SK-N-SH (cell line): Measurements from ENCODE around the gene CD244. TPM values are rescaled to one million over a fixed set of nuclear protein-coding genes. Genes with fewer than 3 reads are reported as not detected.

Experiments used
- CTCF ChIA-PET: fragments of 300-600, 350-600 bp; formaldehyde crosslinking; extraction: SDS; loops from one replicate; lab custom pipeline; 2021; lab: Yijun Ruan, JAX
- POLR2A ChIA-PET: fragments of 350-600 bp; sonication (Branson Sonifier 250); formaldehyde crosslinking; extraction: SDS; loops from one replicate; lab custom pipeline; 2020; ENCODE audit warnings: antibody characterized with exemption, inconsistent platforms; lab: Yijun Ruan, JAX
- DNase-seq: peaks from one replicate; pipeline ENCODE4 v3.0.0; 2012
- H2AFZ ChIP-seq: fragments of 200-600 bp; sonication (generic); 2 replicates; pipeline ENCODE4 v1.8.1; 2016; ENCODE audit warnings: antibody characterized with exemption, mild to moderate bottlenecking, low read depth
- H3F3A ChIP-seq: fragments of 200-600 bp; sonication (generic); replicated peaks from 2 replicates; pipeline ENCODE3; 2016; ENCODE audit warnings: antibody characterized with exemption, mild to moderate bottlenecking; ENCODE audit not compliant: insufficient read depth
- H3K27ac ChIP-seq, 2 experiments: fragments of 200-500 bp in 1 of 2; fragments of 200-600 bp in 1 of 2; sonication (Bioruptor generic) in 1 of 2; sonication (generic), shearing (Covaris generic) in 1 of 2; 2 replicates each; pipeline versions ENCODE4 v1.5.1 to v1.6.1; 2014 to 2016; ENCODE audit warnings: low read depth in 2 of 2, inconsistent platforms in 1 of 2, low read length in 1 of 2, mild to moderate bottlenecking in 1 of 2, mixed read lengths in 1 of 2
- H3K27me3 ChIP-seq: fragments of 200-600 bp; sonication (generic), shearing (Covaris generic); 2 replicates; pipeline ENCODE4 v1.6.1; 2016; ENCODE audit warnings: mixed run types; ENCODE audit not compliant: insufficient read depth
- H3K36me3 ChIP-seq, 2 experiments: fragments of 200-500 bp in 1 of 2; fragments of 200-600 bp in 1 of 2; sonication (Bioruptor generic) in 1 of 2; sonication (generic) in 1 of 2; replicated peaks in 1 of 2; 2 replicates each; pipeline versions ENCODE3 to v1.5.1; 2014 to 2016; ENCODE audit warnings: low read length in 1 of 2, mild to moderate bottlenecking in 1 of 2; ENCODE audit not compliant: insufficient read depth in 2 of 2, control insufficient read depth in 1 of 2
- H3K4me1 ChIP-seq, 2 experiments: fragments of 200-500 bp in 1 of 2; fragments of 200-600 bp in 1 of 2; sonication (Bioruptor generic) in 1 of 2; sonication (generic), shearing (Covaris generic) in 1 of 2; 2 replicates each; pipeline versions ENCODE4 v1.5.1 to v1.6.1; 2014 to 2016; ENCODE audit warnings: low read depth in 1 of 2, low read length in 1 of 2, mixed run types in 1 of 2; ENCODE audit not compliant: insufficient read depth in 2 of 2, control insufficient read depth in 1 of 2
- H3K4me2 ChIP-seq: fragments of 200-600 bp; sonication (generic), shearing (Covaris generic); 2 replicates; pipeline ENCODE4 v1.6.1; 2017; ENCODE audit warnings: mixed run types
- H3K4me3 ChIP-seq, 2 experiments: fragments of 200-500 bp in 1 of 2; fragments of 200-600 bp in 1 of 2; sonication (Bioruptor generic) in 1 of 2; sonication (generic), shearing (Covaris generic) in 1 of 2; 2 replicates each; pipeline versions ENCODE4 v1.5.1 to v1.8.1; 2014 to 2016; ENCODE audit warnings: low read depth in 2 of 2, inconsistent platforms in 1 of 2, low read length in 1 of 2, mild to moderate bottlenecking in 1 of 2, mixed read lengths in 1 of 2, moderate library complexity in 1 of 2
- H3K79me2 ChIP-seq: fragments of 200-600 bp; sonication (generic); 2 replicates; pipeline ENCODE4 v1.8.1; 2017; ENCODE audit warnings: mild to moderate bottlenecking; ENCODE audit not compliant: insufficient read depth
- H3K9ac ChIP-seq: fragments of 200-600 bp; sonication (generic); 2 replicates; pipeline ENCODE4 v1.6.1; 2017; ENCODE audit warnings: mixed run types
- H3K9me2 ChIP-seq: fragments of 200-600 bp; sonication (generic); 2 replicates; pipeline ENCODE4 v1.6.1; 2017; ENCODE audit warnings: mixed run types
- H3K9me3 ChIP-seq: fragments of 200-600 bp; sonication (generic); 2 replicates; pipeline ENCODE4 v1.6.1; 2017; ENCODE audit warnings: mixed run types, mild to moderate bottlenecking, moderate library complexity
- H4K20me1 ChIP-seq: fragments of 200-600 bp; sonication (generic); 2 replicates; pipeline ENCODE4 v1.6.1; 2017; ENCODE audit warnings: mild to moderate bottlenecking, mixed run types; ENCODE audit not compliant: insufficient read depth
- CHD2 ChIP-seq: fragments of 150-350 bp; IDR thresholded peaks from 2 replicates; pipeline ENCODE4 v1.6.1; 2018; ENCODE audit warnings: low read length; ENCODE audit not compliant: partially characterized antibody
- ELF1 ChIP-seq: IDR thresholded peaks from 2 replicates; pipeline ENCODE4 v1.4.0; 2012
- EP300 ChIP-seq, 2 experiments: IDR thresholded peaks; 2 replicates each; pipeline versions ENCODE4 v1.4.0 to v1.6.1; 2012; ENCODE audit warnings: borderline replicate concordance in 1 of 2, low read depth in 1 of 2, low read length in 1 of 2
- FOSL2 ChIP-seq: IDR thresholded peaks from 2 replicates; pipeline ENCODE4 v1.4.0; 2012; ENCODE audit warnings: low read depth, mild to moderate bottlenecking, moderate library complexity, borderline replicate concordance
- FOXJ3 ChIP-seq: sonication (generic); formaldehyde crosslinking; IDR thresholded peaks from 2 replicates; pipeline ENCODE4 v1.5.1; 2020; ENCODE audit warnings: mild to moderate bottlenecking, missing genetic modification reagents
- FOXM1 ChIP-seq: IDR thresholded peaks from 2 replicates; pipeline ENCODE4 v1.4.0; 2012; ENCODE audit warnings: low read depth, mild to moderate bottlenecking
- JUND ChIP-seq: IDR thresholded peaks from 2 replicates; pipeline ENCODE4 v1.4.0; 2012
- NFIC ChIP-seq: IDR thresholded peaks from 2 replicates; pipeline ENCODE4 v1.4.0; 2012; ENCODE audit warnings: borderline replicate concordance
- NRF1 ChIP-seq: IDR thresholded peaks from 2 replicates; pipeline ENCODE4 v1.6.1; 2012; ENCODE audit warnings: low read depth, mild to moderate bottlenecking, low read length
- RAD21 ChIP-seq: IDR thresholded peaks from 2 replicates; pipeline ENCODE4 v1.6.1; 2012; ENCODE audit warnings: mild to moderate bottlenecking, low read length
- RFX5 ChIP-seq: IDR thresholded peaks from 2 replicates; pipeline ENCODE4 v1.6.1; 2012; ENCODE audit warnings: mild to moderate bottlenecking, improper control_type of control experiment, low read length
- SMC3 ChIP-seq: IDR thresholded peaks from 2 replicates; pipeline ENCODE4 v1.6.1; 2012; ENCODE audit warnings: low read depth, low read length, improper control_type of control experiment
- TCF12 ChIP-seq: IDR thresholded peaks from 2 replicates; pipeline ENCODE4 v1.4.0; 2012
- WGBS: methylation state at CpG from one replicate; pipeline ENCODE4 v1.1.6; 2017; ENCODE audit warnings: low lambda C conversion rate; 5-methylcytosine and 5-hydroxymethylcytosine counted together
- polyA plus RNA-seq, 3 experiments: library from polyadenylated mRNA; depleted of rRNA; stranded (reverse); fragments of >200 nt; gene quantifications; 2 replicates each; pipeline ENCODE4 v1.2.3, GENCODE V29; 2012
- TF ChIP-seq, protein P1 (sequence below): fragments of 150-350 bp; IDR thresholded peaks from 2 replicates; pipeline ENCODE4 v1.6.1; 2016; ENCODE audit warnings: mild to moderate bottlenecking, low read depth, low read length
- TF ChIP-seq, protein P2 (sequence below): IDR thresholded peaks from 2 replicates; pipeline ENCODE4 v1.4.0; 2012; ENCODE audit warnings: low read depth, borderline replicate concordance
- TF ChIP-seq, protein P3 (sequence below): fragments of 200-600 bp; sonication (generic); IDR thresholded peaks from 2 replicates; pipeline ENCODE4 v1.6.1; 2017; ENCODE audit warnings: antibody characterized with exemption, mild to moderate bottlenecking, moderate library complexity

The CD244 gene
- polyA plus RNA-seq, 1 of the 3 experiments (the other 2 are of a cell fraction) = not detected

DNA sequence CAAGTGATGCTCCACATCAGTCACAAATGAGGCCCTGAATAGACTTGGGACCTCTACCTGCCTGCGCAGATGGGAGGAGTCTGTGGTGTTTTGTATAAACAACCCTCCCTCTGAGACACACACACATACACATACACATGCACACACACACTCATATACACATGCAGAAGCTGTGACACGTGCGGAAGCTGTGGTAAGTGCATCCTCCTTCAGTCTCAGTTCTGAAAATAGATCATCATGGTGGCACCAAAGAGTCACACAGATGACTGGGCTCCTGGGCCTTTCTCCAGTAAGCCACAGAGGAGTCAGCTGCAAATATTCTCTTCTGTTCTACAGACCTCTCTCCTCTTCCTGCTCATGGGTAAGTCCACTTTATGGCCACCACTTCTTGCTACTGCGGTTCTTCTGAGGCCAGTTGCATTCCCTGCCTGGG, 66.7 kb downstream of the CD244 start, which contains the start of gene LY9 (continued):
- TF ChIP-seq, protein P1, sequence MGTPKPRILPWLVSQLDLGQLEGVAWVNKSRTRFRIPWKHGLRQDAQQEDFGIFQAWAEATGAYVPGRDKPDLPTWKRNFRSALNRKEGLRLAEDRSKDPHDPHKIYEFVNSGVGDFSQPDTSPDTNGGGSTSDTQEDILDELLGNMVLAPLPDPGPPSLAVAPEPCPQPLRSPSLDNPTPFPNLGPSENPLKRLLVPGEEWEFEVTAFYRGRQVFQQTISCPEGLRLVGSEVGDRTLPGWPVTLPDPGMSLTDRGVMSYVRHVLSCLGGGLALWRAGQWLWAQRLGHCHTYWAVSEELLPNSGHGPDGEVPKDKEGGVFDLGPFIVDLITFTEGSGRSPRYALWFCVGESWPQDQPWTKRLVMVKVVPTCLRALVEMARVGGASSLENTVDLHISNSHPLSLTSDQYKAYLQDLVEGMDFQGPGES = no peak
- TF ChIP-seq FOXJ3 (CRISPR knock-in tag) = no peak

DNA sequence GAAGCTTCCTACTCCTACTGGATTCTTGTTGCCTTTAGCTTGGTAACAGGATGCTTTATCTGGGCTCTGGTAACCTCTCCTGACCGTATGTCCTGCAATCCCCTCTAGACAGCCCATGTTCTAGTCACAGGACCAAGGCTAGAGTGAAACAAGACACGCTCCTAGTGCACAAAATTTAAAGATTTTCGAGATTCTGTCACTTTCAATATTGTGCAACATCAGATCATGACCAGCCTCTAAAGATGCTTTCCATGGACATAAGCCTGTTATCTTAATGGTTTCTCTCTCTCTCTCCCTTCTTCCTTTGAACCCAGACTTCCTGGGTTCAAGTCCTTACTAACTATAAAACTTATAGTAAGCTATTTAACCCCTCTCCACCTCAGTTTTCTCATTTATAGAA, 68.3 kb downstream of the CD244 start:
- Histone ChIP-seq H3K4me1 (no peaks in the 10 kb centered on the region), H3F3A (no peaks in the 10 kb centered on the region), H3K27me3 (no peaks in the 10 kb centered on the region; the same call in 1 of the 2 replicates), H3K27ac (no peak overlapping the region), H3K4me3 (no peak overlapping the region), H4K20me1 (no peaks in the 10 kb centered on the region), H3K36me3 (no peaks in the 10 kb centered on the region), H2AFZ (no peak overlapping the region), H3K4me2 (no peak overlapping the region), H3K9ac (no peak overlapping the region), H3K79me2 (no peaks in the 10 kb centered on the region), H3K9me3 (no peaks in the 10 kb centered on the region), H3K9me2 (no peaks in the 10 kb centered on the region)
- TF ChIP-seq FOXM1 = no peak
- TF ChIP-seq SMC3 = no peak
- TF ChIP-seq EP300 (IDR thresholded peaks at IDR 0.05; ENCODE audit: borderline replicate concordance in 1 of 2, low read depth in 1 of 2, low read length in 1 of 2) = no peak
- TF ChIP-seq FOSL2 = no peak
- TF ChIP-seq CHD2 = no peak
- no peak for TF ChIP-seq TCF12
- no peak for TF ChIP-seq RFX5
- POLR2A ChIA-PET = no interaction called here
- WGBS = 3% methylated on average over 3 of the region's 3 CpGs
- no peak for DNase-seq
- CTCF ChIA-PET = interaction anchor here (1.2 kb wide), 1 partner anchor 18 kb away, joined by 4 read pairs; no protein-coding TSS in a partner anchor

DNA sequence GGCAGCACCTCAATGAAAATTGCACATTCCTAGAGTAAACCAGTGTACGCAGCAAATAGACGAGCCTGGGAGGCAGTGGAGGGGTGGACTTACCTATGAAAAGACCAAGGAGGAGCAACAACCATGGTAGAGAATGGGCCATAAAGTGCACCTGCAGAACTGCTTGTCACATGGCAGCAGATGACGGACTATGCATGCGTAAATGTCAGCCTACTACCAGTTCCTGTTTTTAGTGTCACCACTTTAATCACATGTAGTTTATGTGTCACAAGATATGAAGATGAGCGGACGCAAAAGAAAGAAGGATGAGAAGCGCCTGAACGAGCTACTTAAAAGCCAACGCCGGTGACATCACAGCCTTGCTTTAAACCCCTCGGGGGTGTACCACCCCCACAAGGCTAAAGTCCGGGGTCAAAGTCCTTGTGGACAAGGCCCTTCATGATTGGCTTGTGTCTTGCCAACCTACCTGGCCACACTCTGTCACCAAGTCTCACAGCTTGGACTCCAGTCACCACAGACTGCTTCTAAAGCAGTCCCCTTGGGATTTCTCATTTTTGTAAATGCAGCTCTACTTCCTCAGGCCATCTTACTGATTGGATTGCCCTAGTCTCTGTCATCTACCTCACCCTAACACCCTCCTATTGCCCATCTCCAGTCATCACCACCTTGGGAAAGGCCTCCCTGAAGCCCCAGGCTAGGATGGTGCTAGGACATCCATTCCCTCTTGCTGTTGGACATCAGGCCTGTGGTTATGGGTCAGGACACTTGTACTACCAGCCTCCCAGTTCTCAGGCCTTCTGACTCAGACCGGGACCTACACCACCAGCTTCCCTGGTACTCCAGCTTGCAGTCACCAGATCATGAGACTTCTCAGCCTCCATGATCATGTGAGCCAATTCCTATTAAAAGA, 72.7 kb downstream of the CD244 start:
- 36% methylated on average over 13 of the region's 13 CpGs for WGBS

More for the DNA sequence above, 72.7 kb downstream of the CD244 start:
- Histone ChIP-seq H3K27me3 (no peaks in the 10 kb centered on the region), H3K4me2 (no peak overlapping the region), H3F3A (no peaks in the 10 kb centered on the region), H3K4me1 (no peaks in the 10 kb centered on the region), H2AFZ (no peak overlapping the region), H3K36me3 (no peaks in the 10 kb centered on the region), H3K79me2 (no peaks in the 10 kb centered on the region), H3K9ac (no peak overlapping the region), H3K9me2 (no peaks in the 10 kb centered on the region), H3K27ac (no peak overlapping the region), H4K20me1 (no peaks in the 10 kb centered on the region), H3K4me3 (no peak overlapping the region), H3K9me3 (no peaks in the 10 kb centered on the region)
- POLR2A ChIA-PET = no interaction called here
- CTCF ChIA-PET = no interaction called here
- DNase-seq = no peak
- TF ChIP-seq FOXM1 = no peak
- no peak for TF ChIP-seq RFX5
- no peak for TF ChIP-seq NFIC
- no peak for TF ChIP-seq RAD21
- TF ChIP-seq EP300 (IDR thresholded peaks at IDR 0.05; ENCODE audit: borderline replicate concordance in 1 of 2, low read depth in 1 of 2, low read length in 1 of 2) = no peak
- TF ChIP-seq, protein P2, sequence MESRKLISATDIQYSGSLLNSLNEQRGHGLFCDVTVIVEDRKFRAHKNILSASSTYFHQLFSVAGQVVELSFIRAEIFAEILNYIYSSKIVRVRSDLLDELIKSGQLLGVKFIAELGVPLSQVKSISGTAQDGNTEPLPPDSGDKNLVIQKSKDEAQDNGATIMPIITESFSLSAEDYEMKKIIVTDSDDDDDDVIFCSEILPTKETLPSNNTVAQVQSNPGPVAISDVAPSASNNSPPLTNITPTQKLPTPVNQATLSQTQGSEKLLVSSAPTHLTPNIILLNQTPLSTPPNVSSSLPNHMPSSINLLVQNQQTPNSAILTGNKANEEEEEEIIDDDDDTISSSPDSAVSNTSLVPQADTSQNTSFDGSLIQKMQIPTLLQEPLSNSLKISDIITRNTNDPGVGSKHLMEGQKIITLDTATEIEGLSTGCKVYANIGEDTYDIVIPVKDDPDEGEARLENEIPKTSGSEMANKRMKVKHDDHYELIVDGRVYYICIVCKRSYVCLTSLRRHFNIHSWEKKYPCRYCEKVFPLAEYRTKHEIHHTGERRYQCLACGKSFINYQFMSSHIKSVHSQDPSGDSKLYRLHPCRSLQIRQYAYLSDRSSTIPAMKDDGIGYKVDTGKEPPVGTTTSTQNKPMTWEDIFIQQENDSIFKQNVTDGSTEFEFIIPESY = no peak
- no peak for TF ChIP-seq ELF1
- TF ChIP-seq, protein P3, sequence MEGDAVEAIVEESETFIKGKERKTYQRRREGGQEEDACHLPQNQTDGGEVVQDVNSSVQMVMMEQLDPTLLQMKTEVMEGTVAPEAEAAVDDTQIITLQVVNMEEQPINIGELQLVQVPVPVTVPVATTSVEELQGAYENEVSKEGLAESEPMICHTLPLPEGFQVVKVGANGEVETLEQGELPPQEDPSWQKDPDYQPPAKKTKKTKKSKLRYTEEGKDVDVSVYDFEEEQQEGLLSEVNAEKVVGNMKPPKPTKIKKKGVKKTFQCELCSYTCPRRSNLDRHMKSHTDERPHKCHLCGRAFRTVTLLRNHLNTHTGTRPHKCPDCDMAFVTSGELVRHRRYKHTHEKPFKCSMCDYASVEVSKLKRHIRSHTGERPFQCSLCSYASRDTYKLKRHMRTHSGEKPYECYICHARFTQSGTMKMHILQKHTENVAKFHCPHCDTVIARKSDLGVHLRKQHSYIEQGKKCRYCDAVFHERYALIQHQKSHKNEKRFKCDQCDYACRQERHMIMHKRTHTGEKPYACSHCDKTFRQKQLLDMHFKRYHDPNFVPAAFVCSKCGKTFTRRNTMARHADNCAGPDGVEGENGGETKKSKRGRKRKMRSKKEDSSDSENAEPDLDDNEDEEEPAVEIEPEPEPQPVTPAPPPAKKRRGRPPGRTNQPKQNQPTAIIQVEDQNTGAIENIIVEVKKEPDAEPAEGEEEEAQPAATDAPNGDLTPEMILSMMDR = no peak
- no peak for TF ChIP-seq JUND
- no peak for TF ChIP-seq NRF1
